Measurements from ENCODE around the gene ZNF750.

DNA sequence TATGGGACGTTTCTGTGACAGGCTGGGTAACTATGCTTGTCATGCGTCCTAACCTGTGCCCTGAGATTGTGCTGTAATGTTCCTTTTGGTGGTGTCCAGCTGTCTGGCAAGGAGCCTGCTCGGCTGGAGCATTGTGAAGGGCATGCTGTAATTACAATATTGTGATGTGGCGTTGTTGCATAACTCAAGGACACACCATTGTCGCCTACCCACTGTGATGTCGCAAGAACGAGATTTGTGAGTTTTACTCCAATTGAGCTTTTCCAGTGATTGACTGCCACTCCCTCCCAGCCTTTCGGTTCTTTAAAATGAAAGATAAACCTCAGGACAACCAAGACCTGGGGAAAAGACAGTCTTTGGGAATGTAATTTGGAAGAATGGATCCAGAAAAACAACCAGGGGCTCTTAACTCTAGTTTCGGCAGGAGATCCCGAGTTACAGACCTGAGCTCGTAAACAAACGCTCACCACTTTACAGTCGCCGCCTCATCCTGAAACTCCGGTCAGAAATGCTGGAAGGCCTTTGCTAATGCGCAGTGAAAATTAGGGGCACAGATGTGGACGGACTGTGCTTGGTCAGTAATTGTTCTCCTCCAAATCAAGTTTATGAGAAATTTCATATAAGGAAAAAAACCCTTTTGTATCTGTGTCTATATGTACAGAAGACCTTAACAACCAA, 1.3 kb downstream of the ZNF750 start:
- TF ChIP-seq, protein P1, sequence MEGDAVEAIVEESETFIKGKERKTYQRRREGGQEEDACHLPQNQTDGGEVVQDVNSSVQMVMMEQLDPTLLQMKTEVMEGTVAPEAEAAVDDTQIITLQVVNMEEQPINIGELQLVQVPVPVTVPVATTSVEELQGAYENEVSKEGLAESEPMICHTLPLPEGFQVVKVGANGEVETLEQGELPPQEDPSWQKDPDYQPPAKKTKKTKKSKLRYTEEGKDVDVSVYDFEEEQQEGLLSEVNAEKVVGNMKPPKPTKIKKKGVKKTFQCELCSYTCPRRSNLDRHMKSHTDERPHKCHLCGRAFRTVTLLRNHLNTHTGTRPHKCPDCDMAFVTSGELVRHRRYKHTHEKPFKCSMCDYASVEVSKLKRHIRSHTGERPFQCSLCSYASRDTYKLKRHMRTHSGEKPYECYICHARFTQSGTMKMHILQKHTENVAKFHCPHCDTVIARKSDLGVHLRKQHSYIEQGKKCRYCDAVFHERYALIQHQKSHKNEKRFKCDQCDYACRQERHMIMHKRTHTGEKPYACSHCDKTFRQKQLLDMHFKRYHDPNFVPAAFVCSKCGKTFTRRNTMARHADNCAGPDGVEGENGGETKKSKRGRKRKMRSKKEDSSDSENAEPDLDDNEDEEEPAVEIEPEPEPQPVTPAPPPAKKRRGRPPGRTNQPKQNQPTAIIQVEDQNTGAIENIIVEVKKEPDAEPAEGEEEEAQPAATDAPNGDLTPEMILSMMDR (IDR thresholded peaks at IDR 0.05), result no peak
- TF ChIP-seq POLR2A (IDR thresholded peaks at IDR 0.05), result no peak

Measured in lower leg skin (tissue), 3 donors.